Measurements from ENCODE around the gene HMGCS2.

Gene HMGCS2

DNA sequence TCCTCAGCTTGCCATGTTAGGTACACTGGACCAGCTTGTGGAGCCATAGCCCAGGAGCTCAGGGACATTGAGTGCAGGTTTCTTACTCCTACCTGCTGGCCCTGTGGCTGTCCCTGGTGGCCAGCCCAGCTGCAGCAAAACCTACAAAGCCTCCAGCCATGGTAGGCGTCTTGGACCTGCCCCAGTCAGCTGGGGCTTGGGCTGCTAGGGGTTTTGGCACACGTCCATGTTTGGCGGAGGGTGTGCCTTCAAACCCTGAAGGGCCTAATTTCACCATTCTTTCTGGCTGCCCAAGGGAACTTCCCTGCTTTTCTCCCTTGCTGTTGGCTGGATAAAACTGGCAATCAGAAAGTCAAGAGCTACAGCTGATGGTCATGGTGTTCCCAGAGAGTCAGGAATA, 25.4 kb downstream of the HMGCS2 start:
- ChIA-PET POLR2A (no interaction called here), CTCF (interaction anchor here (0.7 to 1.5 kb wide), 8 partner anchors 9 to 266 kb away, joined by 3 to 5 read pairs (median 4); no protein-coding TSS in a partner anchor)
- no peak for DNase-seq (ENCODE audit: extremely low spot score)
- TF ChIP-seq, protein P1, sequence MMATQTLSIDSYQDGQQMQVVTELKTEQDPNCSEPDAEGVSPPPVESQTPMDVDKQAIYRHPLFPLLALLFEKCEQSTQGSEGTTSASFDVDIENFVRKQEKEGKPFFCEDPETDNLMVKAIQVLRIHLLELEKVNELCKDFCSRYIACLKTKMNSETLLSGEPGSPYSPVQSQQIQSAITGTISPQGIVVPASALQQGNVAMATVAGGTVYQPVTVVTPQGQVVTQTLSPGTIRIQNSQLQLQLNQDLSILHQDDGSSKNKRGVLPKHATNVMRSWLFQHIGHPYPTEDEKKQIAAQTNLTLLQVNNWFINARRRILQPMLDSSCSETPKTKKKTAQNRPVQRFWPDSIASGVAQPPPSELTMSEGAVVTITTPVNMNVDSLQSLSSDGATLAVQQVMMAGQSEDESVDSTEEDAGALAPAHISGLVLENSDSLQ (IDR thresholded peaks at IDR 0.05) = no peak
- TF ChIP-seq LEF1 (IDR thresholded peaks at IDR 0.05; ENCODE audit: borderline replicate concordance) (no peak), FOXM1 (IDR thresholded peaks at IDR 0.05; ENCODE audit: borderline replicate concordance) (no peak), FOXA1 (IDR thresholded peaks at IDR 0.05) (no peak), CTBP1 (IDR thresholded peaks at IDR 0.05; ENCODE audit: borderline replicate concordance) (no peak), ELF4 (IDR thresholded peaks at IDR 0.05) (no peak), SP1 (IDR thresholded peaks at IDR 0.05) (no peak), NFRKB (IDR thresholded peaks at IDR 0.05) (no peak)

DNA sequence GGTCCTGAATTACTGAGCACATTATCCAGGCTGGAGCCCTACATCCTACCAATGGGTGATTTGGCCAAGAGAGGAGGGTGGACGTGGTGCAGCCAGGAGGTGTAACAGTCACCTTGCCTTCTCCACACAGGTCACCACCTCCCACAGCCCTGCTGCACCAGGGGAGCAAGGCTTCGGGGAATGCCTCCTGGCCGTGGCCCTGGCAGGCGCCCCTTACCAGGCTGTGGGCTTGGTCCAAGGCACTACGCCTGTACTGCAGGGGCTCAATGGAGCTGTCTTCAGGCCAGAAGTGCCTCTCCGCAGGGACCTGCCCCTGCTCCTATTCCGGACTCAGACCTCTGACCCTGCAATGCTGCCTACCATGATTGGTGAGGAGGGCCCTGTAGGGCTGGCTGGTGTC, 26.0 kb downstream of the HMGCS2 start:
- CTCF ChIA-PET = interaction anchor here (1.3 kb wide), 1 partner anchor 83 kb away, joined by 4 read pairs; no protein-coding TSS in a partner anchor
- no peak for DNase-seq (ENCODE audit: extremely low spot score)
- POLR2A ChIA-PET = interaction anchor here (0.9 to 1.0 kb wide), 2 partner anchors 16 to 94 kb away, joined by 3 read pairs; no protein-coding TSS in a partner anchor
- no peak for TF ChIP-seq FOXA1 (IDR thresholded peaks at IDR 0.05)
- no peak for TF ChIP-seq TARDBP (IDR thresholded peaks at IDR 0.05)
- no peak for TF ChIP-seq BHLHE40 (IDR thresholded peaks at IDR 0.05; ENCODE audit: borderline replicate concordance)
- TF ChIP-seq, protein P1 (IDR thresholded peaks at IDR 0.05) = no peak
- TF ChIP-seq ARNT (IDR thresholded peaks at IDR 0.05) = no peak
- no peak for TF ChIP-seq SP1 (IDR thresholded peaks at IDR 0.05)
- TF ChIP-seq SUZ12 (IDR thresholded peaks at IDR 0.05) = no peak
- TF ChIP-seq FOXK2 (IDR thresholded peaks at IDR 0.05) = no peak
- TF ChIP-seq L3MBTL2 (conservative IDR thresholded peaks at IDR 0.05) = no peak
- TF ChIP-seq NFRKB (IDR thresholded peaks at IDR 0.05) = no peak
- no peak for TF ChIP-seq HDGF (IDR thresholded peaks at IDR 0.05; ENCODE audit: borderline replicate concordance)
- TF ChIP-seq ELF4 (IDR thresholded peaks at IDR 0.05) = no peak
- TF ChIP-seq CTBP1 (IDR thresholded peaks at IDR 0.05; ENCODE audit: borderline replicate concordance) = no peak
- TF ChIP-seq LEF1 (IDR thresholded peaks at IDR 0.05; ENCODE audit: borderline replicate concordance) = no peak
- TF ChIP-seq ZNF384 (IDR thresholded peaks at IDR 0.05) = no peak
- no peak for TF ChIP-seq FOXM1 (IDR thresholded peaks at IDR 0.05; ENCODE audit: borderline replicate concordance)

DNA sequence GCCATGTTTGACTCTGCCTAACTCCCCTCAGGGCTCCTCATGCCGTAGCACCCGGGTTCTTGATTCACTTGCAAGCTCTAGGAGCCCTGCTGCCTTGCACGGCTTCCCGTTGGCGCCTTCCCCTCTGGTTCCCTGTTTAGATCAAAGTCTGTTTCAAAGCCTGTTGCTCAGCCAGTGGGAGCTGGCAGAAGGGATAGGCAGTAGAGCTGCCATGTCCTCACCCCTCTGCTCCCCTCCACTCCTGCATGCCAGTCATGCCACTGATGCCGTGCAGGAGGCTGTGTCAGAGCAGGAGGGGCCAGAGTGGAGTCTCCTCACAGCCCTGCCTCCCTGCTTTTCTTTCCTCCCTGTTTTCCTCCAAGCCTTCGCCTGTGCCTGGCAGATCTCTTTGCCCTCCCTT, 26.5 kb downstream of the HMGCS2 start:
- DNase-seq (ENCODE audit: extremely low spot score) = no peak
- ChIA-PET POLR2A (interaction anchor here (0.9 to 1.0 kb wide), 2 partner anchors 16 to 94 kb away, joined by 3 read pairs; no protein-coding TSS in a partner anchor), CTCF (no interaction called here)
- TF ChIP-seq TARDBP (IDR thresholded peaks at IDR 0.05) = no peak
- TF ChIP-seq L3MBTL2 (conservative IDR thresholded peaks at IDR 0.05) = no peak
- no peak for TF ChIP-seq ELF4 (IDR thresholded peaks at IDR 0.05)
- no peak for TF ChIP-seq SP1 (IDR thresholded peaks at IDR 0.05)
- no peak for TF ChIP-seq FOXA1 (IDR thresholded peaks at IDR 0.05)
- TF ChIP-seq FOXK2 (IDR thresholded peaks at IDR 0.05) = no peak
- no peak for TF ChIP-seq CTBP1 (IDR thresholded peaks at IDR 0.05; ENCODE audit: borderline replicate concordance)
- TF ChIP-seq, protein P1 (IDR thresholded peaks at IDR 0.05) = no peak
- TF ChIP-seq SUZ12 (IDR thresholded peaks at IDR 0.05) = no peak
- no peak for TF ChIP-seq HDGF (IDR thresholded peaks at IDR 0.05; ENCODE audit: borderline replicate concordance)

DNA sequence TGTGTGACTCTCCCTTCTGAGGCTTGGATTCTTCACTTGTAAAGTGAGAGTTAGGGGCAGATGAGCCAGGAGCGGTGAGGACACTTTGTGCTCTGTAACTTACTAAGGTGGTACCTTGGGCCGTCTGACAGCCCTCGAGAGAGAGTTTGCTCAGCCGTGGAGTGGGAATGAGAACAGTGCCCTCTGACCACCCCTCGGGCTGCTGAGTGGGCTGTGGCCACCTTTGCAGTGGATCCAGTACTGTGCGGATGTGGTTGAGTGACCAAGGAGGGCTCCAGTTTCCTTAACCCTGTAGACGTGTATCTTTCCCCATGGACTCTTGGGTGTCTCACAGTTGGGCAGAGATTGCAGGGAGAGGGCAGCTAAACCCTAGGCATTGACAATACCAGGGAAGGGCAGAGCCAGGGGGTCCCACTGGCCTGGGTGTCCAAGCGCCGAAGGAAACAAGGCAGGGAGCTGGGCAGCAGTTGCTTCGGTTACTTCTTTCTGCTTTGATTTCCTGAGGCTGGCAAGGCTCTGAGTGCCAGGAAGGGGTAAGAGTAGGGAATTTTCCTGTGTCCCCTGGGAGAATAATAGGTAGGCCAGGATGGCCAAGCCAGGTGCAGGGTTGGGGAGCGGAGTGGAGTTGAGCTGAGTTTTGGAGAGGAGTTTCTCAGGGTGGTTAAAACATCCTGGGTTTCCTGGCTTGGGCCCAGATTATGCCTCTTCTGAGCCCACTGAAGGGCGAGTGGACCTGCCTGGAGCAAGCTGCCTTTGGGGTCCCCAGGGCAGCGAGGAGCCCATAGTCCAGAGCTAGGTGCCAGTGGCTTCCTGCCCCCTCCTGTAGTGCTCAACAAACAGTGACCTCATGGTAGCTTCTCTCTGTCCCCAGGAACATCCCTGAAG, 27.6 kb downstream of the HMGCS2 start:
- DNase-seq (ENCODE audit: extremely low spot score) = no peak
- ChIA-PET CTCF (no interaction called here), POLR2A (no interaction called here)
- no peak for TF ChIP-seq ELF4 (IDR thresholded peaks at IDR 0.05)
- no peak for TF ChIP-seq FOXA1 (IDR thresholded peaks at IDR 0.05)
- TF ChIP-seq BHLHE40 (IDR thresholded peaks at IDR 0.05; ENCODE audit: borderline replicate concordance) = no peak
- no peak for TF ChIP-seq ARNT (IDR thresholded peaks at IDR 0.05)

DNA sequence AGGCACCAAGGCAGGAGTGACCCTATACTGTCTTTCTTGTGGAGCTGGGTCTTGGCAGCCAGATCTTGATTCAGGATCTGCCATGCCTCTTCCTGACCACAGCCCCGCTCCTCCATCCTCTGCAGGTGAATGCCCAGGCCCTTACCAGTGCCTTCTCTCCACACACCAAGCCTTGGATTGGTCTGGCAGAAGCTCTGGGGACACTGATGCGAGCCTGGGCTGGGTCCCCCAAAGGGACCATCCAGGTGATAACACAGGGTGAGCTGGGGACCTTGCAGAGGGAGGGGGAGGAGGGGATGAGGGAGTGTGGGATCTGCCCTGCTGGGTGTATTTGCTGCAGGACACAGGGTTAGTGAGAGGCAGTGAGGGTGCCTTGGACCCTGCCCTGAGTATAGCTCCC, 28.4 kb downstream of the HMGCS2 start:
- CTCF ChIA-PET = no interaction called here

More for the DNA sequence above, 28.4 kb downstream of the HMGCS2 start:
- POLR2A ChIA-PET = no interaction called here
- TF ChIP-seq SUZ12 (IDR thresholded peaks at IDR 0.05) = no peak
- no peak for TF ChIP-seq BHLHE40 (IDR thresholded peaks at IDR 0.05; ENCODE audit: borderline replicate concordance)
- no peak for TF ChIP-seq SP1 (IDR thresholded peaks at IDR 0.05)
- TF ChIP-seq, protein P1 (IDR thresholded peaks at IDR 0.05) = no peak
- TF ChIP-seq ARNT (IDR thresholded peaks at IDR 0.05) = no peak
- TF ChIP-seq TARDBP (IDR thresholded peaks at IDR 0.05) = no peak
- TF ChIP-seq FOXK2 (IDR thresholded peaks at IDR 0.05) = no peak
- no peak for TF ChIP-seq FOXM1 (IDR thresholded peaks at IDR 0.05; ENCODE audit: borderline replicate concordance)
- TF ChIP-seq LEF1 (IDR thresholded peaks at IDR 0.05; ENCODE audit: borderline replicate concordance) = no peak
- no peak for TF ChIP-seq L3MBTL2 (conservative IDR thresholded peaks at IDR 0.05)
- no peak for TF ChIP-seq NFRKB (IDR thresholded peaks at IDR 0.05)
- DNase-seq (ENCODE audit: extremely low spot score) = no peak
